ENCODE data around the gene SRSF2.
"Not testable (repeated sequence)": the region's sequence is repeated elsewhere in the genome, so short reads cannot be mapped to it uniquely, and the experiment has no call there.

SRSF2 gene

GRCh38 chr17:76698466-76698977, 38.6 kb downstream of the SRSF2 start:
- not testable (repeated sequence) for DNase-seq

- no peak for DNase-seq
These were observed 39.2 kb downstream of the SRSF2 start for GRCh38 chr17:76697702-76698465.

- no peak for DNase-seq
These were observed 40.1 kb downstream of the SRSF2 start for GRCh38 chr17:76696763-76697701.

- DNase-seq, result no peak
These were observed 41.9 kb downstream of the SRSF2 start for GRCh38 chr17:76695059-76695831.

- DNase-seq, result no peak
These were observed 45.5 kb downstream of the SRSF2 start for GRCh38 chr17:76691379-76692191.

GRCh38 chr17:76690596-76691280, 46.4 kb downstream of the SRSF2 start:
- no peak for DNase-seq

GRCh38 chr17:76689859-76690258, 47.3 kb downstream of the SRSF2 start:
- DNase-seq, result no peak

GRCh38 chr17:76688165-76688622, 48.9 kb downstream of the SRSF2 start:
- no peak for DNase-seq

- no peak for DNase-seq
These were observed 49.6 kb downstream of the SRSF2 start for GRCh38 chr17:76687298-76688164.

GRCh38 chr17:76686538-76687297, 50.4 kb downstream of the SRSF2 start:
- DNase-seq, result no peak

GRCh38 chr17:76685846-76686245, 51.3 kb downstream of the SRSF2 start:
- DNase-seq, result no peak

GRCh38 chr17:76685366-76685765, 51.8 kb downstream of the SRSF2 start:
- no peak for DNase-seq

GRCh38 chr17:76684756-76685155, 52.4 kb downstream of the SRSF2 start:
- no peak for DNase-seq
